Stimulated activated CD4-positive, alpha-beta T cell treated with anti-CD3 and anti-CD28 coated beads, TNF-alpha, amount 100 ng/mL, for 24 hours (primary cell): ENCODE results near the gene ERC2.

ENCODE experiments used
- DNase-seq, 3 experiments: peaks; one replicate each; pipeline ENCODE4 v3.0.0-alpha.2; 2020; ENCODE audit warnings: low read depth in 3 of 3

Gene ERC2

GRCh38 chr3:55498520-55498919 lies 969.7 kb downstream of the ERC2 start:
- no peak for DNase-seq

GRCh38 chr3:55497250-55497649 lies 971.0 kb downstream of the ERC2 start:
- no peak for DNase-seq

DNA sequence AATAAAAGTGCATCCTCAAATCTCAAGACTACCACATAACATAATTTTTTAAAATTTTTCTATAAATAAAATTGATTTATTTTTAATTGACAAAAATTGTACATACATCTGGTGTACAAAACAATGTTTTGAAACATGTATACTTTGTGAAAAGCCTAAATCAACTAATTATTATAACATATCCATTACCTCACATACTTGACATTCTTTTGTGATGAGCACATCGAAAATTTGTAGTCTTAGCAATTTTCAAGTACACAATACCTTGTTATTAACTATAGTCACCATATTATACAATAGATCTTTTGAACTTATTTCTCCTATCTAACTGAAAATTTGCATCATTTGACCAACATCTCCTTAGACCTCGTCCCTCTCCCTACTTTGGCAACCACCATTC lies 973.3 kb downstream of the ERC2 start:
- DNase-seq = no peak

DNA sequence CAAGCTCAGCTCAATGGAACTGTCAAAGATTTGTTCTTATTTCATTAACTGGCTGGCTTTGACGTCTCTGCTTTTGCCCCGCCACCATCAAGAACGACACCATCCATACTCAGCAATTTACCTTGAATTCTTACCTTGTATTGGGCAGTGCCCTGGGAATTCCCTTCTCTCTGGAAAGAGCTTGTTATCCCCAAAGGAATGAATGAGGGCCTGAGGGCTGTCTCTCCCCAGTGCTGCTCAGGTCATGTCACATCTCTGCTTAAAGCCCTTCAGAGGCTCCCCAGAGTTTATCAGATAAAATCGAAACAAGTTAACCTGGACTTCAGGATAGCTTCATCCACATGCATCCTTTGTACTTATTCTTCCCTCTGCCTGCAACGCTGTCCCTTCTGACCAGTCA lies 975.3 kb downstream of the ERC2 start:
- DNase-seq = no peak

GRCh38 chr3:55491296-55491816 lies 976.9 kb downstream of the ERC2 start:
- no peak for DNase-seq

DNA sequence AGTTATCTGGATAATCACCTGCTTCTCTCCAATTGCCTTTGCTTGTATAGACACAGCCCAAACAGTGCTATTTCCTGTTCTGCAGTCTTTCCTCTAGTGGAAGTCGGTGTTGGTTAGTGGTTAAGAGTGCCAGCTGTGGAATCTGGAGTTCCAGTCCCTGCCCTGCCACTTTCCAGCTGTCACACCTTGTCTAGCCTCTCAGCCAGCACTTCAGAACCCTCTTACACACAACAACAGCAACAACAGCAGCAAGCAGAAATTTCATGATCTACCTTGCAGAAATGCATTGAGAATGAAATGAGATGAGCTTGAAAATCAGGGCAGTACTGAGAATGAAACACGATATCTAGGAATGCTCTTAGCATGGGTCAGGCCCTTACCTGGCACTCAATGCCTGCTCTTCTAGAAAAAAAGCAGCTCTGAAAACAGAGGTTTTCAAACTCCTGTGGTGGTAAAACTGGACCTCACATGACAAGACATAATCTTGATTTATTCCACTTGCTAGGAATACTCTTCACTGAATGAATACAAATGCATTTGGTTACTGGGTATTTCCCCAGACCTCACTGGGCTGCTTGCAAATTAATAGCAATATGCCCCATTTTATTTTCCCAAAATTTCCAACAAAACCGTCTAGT lies 977.9 kb downstream of the ERC2 start:
- DNase-seq = no peak

- DNase-seq = no peak
Measured at GRCh38 chr3:55489798-55490132, 978.5 kb downstream of the ERC2 start.

GRCh38 chr3:55488398-55489055 lies 979.7 kb downstream of the ERC2 start:
- DNase-seq = no peak

- DNase-seq = no peak
Measured at GRCh38 chr3:55487381-55488241, 980.7 kb downstream of the ERC2 start.

DNA sequence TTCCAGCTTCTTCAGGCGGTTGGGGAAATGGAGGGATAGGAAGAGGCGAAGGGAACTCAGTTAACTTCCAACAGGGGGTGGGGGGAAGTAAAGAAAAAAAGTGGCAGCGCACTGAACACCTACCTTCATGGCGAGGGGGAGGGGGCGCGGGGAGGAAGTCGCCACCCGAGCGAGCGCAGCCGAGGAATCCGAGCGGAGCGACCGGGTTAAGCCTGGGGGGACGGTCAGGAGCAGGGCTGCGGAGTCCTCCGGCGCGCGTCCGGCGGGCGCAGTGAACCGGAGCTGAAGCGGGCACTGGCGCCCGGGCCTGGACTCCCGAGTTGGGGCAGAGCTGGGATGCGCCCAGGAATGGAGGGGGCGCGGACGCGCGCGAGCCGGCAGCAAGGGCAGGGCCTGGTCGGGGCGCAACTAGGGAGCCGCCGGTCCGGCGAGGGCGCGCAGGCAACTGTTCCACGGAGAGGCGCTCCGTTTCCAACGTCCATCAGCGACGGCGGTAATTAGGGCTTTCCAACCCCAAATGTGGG lies 981.3 kb downstream of the ERC2 start, which contains the start of gene WNT5A:
Gene WNT5A (minus strand): TSS at position 450 of the 524 bp plus-strand sequence. CDS start 321 bp downstream, at position 129.
- no peak for DNase-seq

DNA sequence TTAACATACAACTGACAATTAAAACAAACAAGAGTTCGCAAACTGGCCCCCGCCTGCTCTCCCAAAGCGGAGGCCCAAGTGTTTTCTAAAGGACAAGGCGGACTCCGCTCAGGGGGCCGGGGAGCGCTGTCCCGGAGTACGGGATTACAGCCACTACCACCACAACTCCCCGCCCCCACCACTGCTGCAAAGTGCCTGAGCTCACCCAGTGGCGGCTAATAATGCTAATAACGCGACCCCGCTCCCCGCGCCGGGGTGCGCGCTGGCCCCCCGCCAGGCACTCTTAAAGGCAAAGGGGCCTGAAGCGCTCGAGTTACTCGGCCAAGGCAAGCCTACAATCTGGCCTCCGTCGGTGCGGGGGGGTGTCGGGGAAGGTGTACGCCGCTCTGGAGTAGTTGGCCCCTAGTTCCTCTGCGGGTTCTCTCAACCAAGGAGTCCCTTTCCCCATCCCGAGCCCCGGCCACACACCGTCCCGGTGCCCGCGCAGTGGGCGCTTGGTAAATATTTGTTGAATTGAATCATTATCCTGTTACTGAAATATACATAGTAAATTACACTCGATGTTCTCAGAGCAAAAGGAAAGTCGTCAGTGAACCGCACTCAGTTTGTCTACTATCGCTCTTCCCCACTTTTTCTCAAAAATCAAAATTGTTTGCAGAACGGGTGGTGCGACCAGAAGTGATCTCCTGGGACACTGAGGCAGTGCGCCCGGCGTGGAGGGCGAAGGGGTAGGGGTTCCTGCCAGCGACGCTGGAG lies 982.0 kb downstream of the ERC2 start:
- no peak for DNase-seq

GRCh38 chr3:55484801-55485791 lies 983.2 kb downstream of the ERC2 start:
- DNase-seq = peak in 2 of 3 experiments; percentile 11 to 40

- DNase-seq = no peak
Measured at GRCh38 chr3:55484191-55484689, 984.0 kb downstream of the ERC2 start.

DNA sequence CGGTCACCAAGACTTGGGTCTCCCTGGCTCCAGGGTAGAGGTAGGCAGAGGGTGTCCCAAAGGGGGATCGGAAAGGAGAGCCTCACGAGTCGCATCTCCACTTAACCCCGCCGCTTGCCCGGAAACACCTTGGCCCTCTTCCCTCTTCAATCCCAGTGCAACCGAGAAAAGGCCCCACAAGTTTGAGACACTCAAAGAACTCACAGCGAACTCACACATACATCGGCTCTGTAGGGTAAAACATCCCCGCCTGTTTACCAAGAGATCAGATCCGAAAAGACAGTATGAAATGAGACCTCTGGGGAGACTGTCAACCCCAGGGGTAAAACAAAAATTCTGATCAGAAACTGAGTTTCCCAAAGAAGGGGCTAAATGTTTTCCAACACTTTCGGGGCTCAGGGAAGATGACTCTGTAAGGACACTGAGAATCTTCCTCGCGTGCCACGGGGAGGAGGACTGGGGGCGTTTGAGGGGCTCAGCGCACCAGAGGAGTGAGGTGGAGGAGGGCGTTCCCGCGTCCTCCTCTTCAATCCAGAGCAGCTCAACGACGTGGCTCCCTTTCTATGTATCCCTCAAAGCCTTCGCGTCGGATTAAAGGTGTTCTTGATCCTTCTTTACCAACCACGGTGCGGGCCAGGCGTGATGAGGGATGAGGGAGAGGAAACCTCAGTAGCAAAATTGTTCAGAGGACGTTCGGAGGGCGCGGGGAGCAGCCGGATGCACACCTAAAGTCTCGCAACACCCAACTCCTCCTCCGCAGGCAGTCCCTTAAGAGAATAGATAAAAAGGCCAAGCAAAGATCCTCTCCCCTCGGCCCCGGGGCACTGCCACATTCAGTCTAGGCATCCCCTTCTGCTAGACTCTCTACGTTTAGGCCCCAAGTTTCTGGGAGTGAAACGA lies 984.8 kb downstream of the ERC2 start:
- no peak for DNase-seq

DNA sequence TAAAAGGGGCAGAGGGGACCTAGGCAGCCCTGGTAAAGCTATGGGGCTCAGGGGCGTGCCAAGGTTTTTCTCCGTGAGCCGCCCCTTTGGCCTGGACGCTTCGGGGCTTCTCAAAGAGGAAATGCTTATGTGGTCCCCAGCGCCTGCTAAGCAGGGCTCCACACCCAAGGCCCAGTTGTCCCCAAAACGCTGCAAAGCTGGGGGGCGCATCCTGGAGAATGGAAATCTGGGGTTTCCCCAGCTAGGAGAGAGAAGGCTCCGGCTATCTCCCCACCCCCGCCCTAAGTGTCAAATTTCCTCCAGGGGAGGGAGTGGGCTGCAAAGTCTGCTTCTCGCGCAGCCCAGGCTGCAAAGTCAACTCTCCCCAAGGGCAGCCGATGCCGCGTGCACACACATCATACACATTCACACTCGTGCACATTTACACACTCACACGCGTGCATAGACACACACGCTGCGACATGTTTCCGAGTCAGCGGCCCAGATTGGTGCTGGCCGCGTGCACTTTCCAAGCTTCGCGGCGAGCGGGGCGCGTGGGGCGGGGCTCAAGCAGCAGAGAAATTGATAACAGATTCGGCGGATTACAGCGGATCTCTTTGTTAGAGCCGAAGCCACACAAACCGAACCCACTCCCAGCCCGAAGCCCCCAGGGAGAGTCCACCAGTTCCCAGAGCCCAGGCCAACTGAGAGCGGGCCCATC lies 985.6 kb downstream of the ERC2 start:
- no peak for DNase-seq

GRCh38 chr3:55481744-55482495 lies 986.3 kb downstream of the ERC2 start:
- DNase-seq = no peak

- no peak for DNase-seq
Measured at GRCh38 chr3:55480911-55481743, 987.1 kb downstream of the ERC2 start.
